Measurements from ENCODE around the gene SETBP1. TPM values are rescaled to one million over a fixed set of nuclear protein-coding genes. Genes with fewer than 3 reads are reported as not detected.

The SETBP1 gene
- total and polyA plus RNA-seq, 9 of the 15 experiments (the other 6 are each of a cell fraction or from before 2014, with no cell fraction given) = under 0.01 to 0.13 (median 0.04) TPM

- TF ChIP-seq WHSC1 (IDR thresholded peaks at IDR 0.05; ENCODE audit: low read length) (no peak), CHD2 (IDR thresholded peaks at IDR 0.05; ENCODE audit: low read depth, low read length) (no peak), SP1 (CRISPR knock-in tag; IDR thresholded peaks at IDR 0.05) (no peak), THRAP3 (IDR thresholded peaks at IDR 0.05; ENCODE audit: borderline replicate concordance) (no peak), PHB2 (IDR thresholded peaks at IDR 0.05; ENCODE audit: low read depth) (no peak)
Measured at GRCh38 chr18:44924785-44925499, 244.3 kb downstream of the SETBP1 start (continued).

GRCh38 chr18:44927127-44927849 is 246.6 kb downstream of the SETBP1 start:
- no peak for DNase-seq (ENCODE audit: extremely low read depth in 1 of 4, low spot score in 3 of 4)
- FAIRE-seq = no peak
- Histone ChIP-seq H3K27ac (ENCODE audit: extremely low read depth, low read depth, low read length) (no peak overlapping the region), H3K9me3 (replicated peaks; ENCODE audit: control insufficient read depth, insufficient read depth, low read depth, low read length) (no peaks in the 10 kb centered on the region), H3K9me1 (ENCODE audit: control insufficient read depth, insufficient read depth, low read length) (no peaks in the 10 kb centered on the region), H3K27me3 (ENCODE audit: control insufficient read depth in 2 of 2, insufficient read depth in 2 of 2, low read length in 2 of 2) (no peaks in the 10 kb centered on the region), H3K36me3 (ENCODE audit: control insufficient read depth, insufficient read depth, low read length) (no peaks in the 10 kb centered on the region), H2AFZ (ENCODE audit: low read depth, low read length) (no peak overlapping the region), H3K9ac (ENCODE audit: insufficient read depth in 1 of 2, low read depth in 2 of 2, low read length in 2 of 2) (no peak overlapping the region), H3K79me2 (ENCODE audit: control insufficient read depth, insufficient read depth, low read length) (no peaks in the 10 kb centered on the region), H3K4me2 (ENCODE audit: insufficient read depth, low read length) (no peak overlapping the region), H3K4me1 (replicated peaks in 1 of 2; ENCODE audit: control insufficient read depth in 2 of 2, insufficient read depth in 2 of 2, low read length in 2 of 2) (no peaks in the 10 kb centered on the region), H3K4me3 (no peak overlapping the region), H4K20me1 (replicated peaks; ENCODE audit: control insufficient read depth, insufficient read depth, low read length) (no peaks in the 10 kb centered on the region)
- in situ Hi-C loops (cut with MboI) (no loop called here), intact Hi-C loops (cut with micrococcal nuclease) (no loop called here)
- ChIA-PET POLR2A (interaction anchor here (1.3 kb wide), 1 partner anchor 10 kb away, joined by 3 read pairs; no protein-coding TSS in a partner anchor), CTCF (ENCODE audit: low intra/inter-chr PET ratio) (no interaction called here)
- ATAC-seq = no peak
- no TSS peak for BruUV-seq (replicated peaks)
- 0% methylated on average over 6 of the region's 6 CpGs for WGBS (ENCODE audit: insufficient coverage, low coverage, missing lambda C conversion rate)
- no peak for TF ChIP-seq NKRF (IDR thresholded peaks at IDR 0.05; ENCODE audit: borderline replicate concordance)
- no peak for TF ChIP-seq SNIP1 (IDR thresholded peaks at IDR 0.05; ENCODE audit: low read depth)
- no peak for TF ChIP-seq CEBPB (tag; IDR thresholded peaks at IDR 0.05)
- no peak for TF ChIP-seq SMAD2 (IDR thresholded peaks at IDR 0.05; ENCODE audit: low read depth, low read length)
- no peak for TF ChIP-seq EGR1 (conservative IDR thresholded peaks at IDR 0.05)
- no peak for TF ChIP-seq ZFP91 (CRISPR knock-in tag; IDR thresholded peaks at IDR 0.05)
- TF ChIP-seq MLX (CRISPR knock-in tag; conservative IDR thresholded peaks at IDR 0.05) = no peak
- no peak for TF ChIP-seq U2AF1 (optimal IDR thresholded peaks at IDR 0.05; ENCODE audit: low read depth, low read length)
- TF ChIP-seq RB1 (IDR thresholded peaks at IDR 0.05; ENCODE audit: low read depth) = no peak
- TF ChIP-seq MCM2 (IDR thresholded peaks at IDR 0.05; ENCODE audit: low read depth) = no peak
- TF ChIP-seq ELK3 (CRISPR knock-in tag; IDR thresholded peaks at IDR 0.05) = no peak
